SU-DHL-6 (cell line): Measurements from ENCODE around the gene WNT9A.

Experiments
- H2AFZ ChIP-seq: fragments of 200-600 bp; sonication (generic); 2 replicates; pipeline ENCODE4 v1.6.1; 2014; ENCODE audit warnings: low read depth, mild to moderate bottlenecking, moderate library complexity, mixed read lengths, antibody characterized with exemption, low read length; ENCODE audit not compliant: severe bottlenecking
- H3F3A ChIP-seq: fragments of 200-600 bp; shearing (Covaris generic); 2 replicates; pipeline ENCODE4 v1.6.0; 2016; ENCODE audit warnings: antibody characterized with exemption, mild to moderate bottlenecking; ENCODE audit not compliant: insufficient read depth
- H3K27ac ChIP-seq: fragments of 200-600 bp; sonication (generic); 2 replicates; pipeline ENCODE4 v1.5.1; 2016; ENCODE audit warnings: low read depth, mild to moderate bottlenecking, low read length, moderate library complexity, mixed read lengths
- H3K27me3 ChIP-seq: fragments of 200-600 bp; sonication (generic), shearing (Covaris generic); 2 replicates; pipeline ENCODE4 v1.6.0; 2014; ENCODE audit warnings: mild to moderate bottlenecking, low read length
- H3K36me3 ChIP-seq: fragments of 200-600 bp; sonication (generic); 2 replicates; pipeline ENCODE4 v1.6.1; 2014; ENCODE audit warnings: mild to moderate bottlenecking, low read length, mixed read lengths
- H3K4me2 ChIP-seq: fragments of 300-600, 200-600 bp; shearing (Covaris generic), sonication (generic); 2 replicates; pipeline ENCODE4 v1.6.0; 2014; ENCODE audit warnings: low read length, low read depth, mild to moderate bottlenecking; ENCODE audit not compliant: poor library complexity, severe bottlenecking
- H3K4me3 ChIP-seq: fragments of 200-600 bp; sonication (generic); 2 replicates; pipeline ENCODE4 v1.5.1; 2014; ENCODE audit warnings: antibody characterized with exemption, low read length, mild to moderate bottlenecking, mixed read lengths; ENCODE audit not compliant: insufficient read depth, poor library complexity, severe bottlenecking
- H3K79me2 ChIP-seq: fragments of 200-600 bp; sonication (generic); 2 replicates; pipeline ENCODE4 v1.6.1; 2014; ENCODE audit warnings: mild to moderate bottlenecking, low read length, moderate library complexity; ENCODE audit not compliant: insufficient read depth
- H3K9ac ChIP-seq: fragments of 200-600 bp; sonication (generic); 2 replicates; pipeline ENCODE4 v1.7.0; 2014; ENCODE audit warnings: mild to moderate bottlenecking, low read length
- H3K9me2 ChIP-seq: fragments of 200-600 bp; sonication (generic); replicated peaks from 2 replicates; pipeline ENCODE4 v1.6.1; 2014; ENCODE audit warnings: low read length; ENCODE audit not compliant: insufficient read depth
- H3K9me3 ChIP-seq: fragments of 200-600 bp; sonication (generic); 2 replicates; pipeline ENCODE4 v1.6.1; 2014; ENCODE audit warnings: low read length, mixed read lengths; ENCODE audit not compliant: insufficient read depth
- H4K20me1 ChIP-seq: fragments of 200-600 bp; sonication (generic); 2 replicates; pipeline ENCODE4 v1.6.1; 2014; ENCODE audit warnings: low read depth, mild to moderate bottlenecking, antibody characterized with exemption, low read length, moderate library complexity, mixed read lengths
- EZH2phosphoT487 ChIP-seq: fragments of 200-600 bp; sonication (generic), shearing (Covaris generic); conservative IDR thresholded peaks from 2 replicates; pipeline ENCODE4 v1.6.1; 2018; ENCODE audit warnings: mild to moderate bottlenecking, antibody characterized with exemption, low read length, moderate library complexity, mixed read lengths
- TF ChIP-seq, protein P1 (sequence below): fragments of 200-600 bp; sonication (generic); IDR thresholded peaks from one replicate; pipeline ENCODE4 v1.5.1; 2017; ENCODE audit warnings: antibody characterized with exemption, mild to moderate bottlenecking, low read length, moderate library complexity; ENCODE audit not compliant: insufficient read depth, poor library complexity, severe bottlenecking

The WNT9A gene

DNA sequence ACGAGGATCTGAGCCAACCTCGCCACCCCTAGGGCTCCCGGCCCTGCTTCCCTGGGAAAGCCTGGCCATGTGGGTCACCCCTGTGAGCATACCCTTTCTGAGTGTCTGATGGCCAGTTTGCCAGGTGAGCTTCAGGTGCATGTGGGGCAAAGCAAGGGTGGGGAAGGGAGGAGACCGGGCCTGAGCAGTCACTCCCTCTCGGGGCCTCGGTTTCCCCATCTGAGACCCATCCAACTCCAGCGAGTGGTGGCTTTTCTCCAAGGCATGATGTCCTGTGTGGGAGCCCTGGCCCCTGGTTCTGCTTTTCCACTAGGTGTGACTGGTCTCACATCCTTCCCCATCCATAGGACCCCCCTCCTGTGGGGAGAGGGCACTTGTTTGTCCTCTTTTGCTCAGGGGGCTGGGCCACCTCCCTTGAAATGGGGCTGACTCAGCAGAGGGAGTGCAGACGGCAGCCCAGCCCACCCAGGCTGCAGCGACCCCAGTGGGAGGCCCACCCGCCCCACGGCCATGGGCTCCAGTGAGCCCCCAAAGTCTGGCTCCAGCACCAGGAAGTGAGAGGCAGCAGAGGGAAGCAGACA lies 1.7 kb upstream of the WNT9A start:
- Histone ChIP-seq H3K9ac (no peak overlapping the region), H3K27ac (no peak overlapping the region), H2AFZ (no peak overlapping the region), H3F3A (no peaks in the 10 kb centered on the region), H3K27me3 (no peaks in the 10 kb centered on the region), H3K9me2 (no peaks in the 10 kb centered on the region), H3K9me3 (no peaks in the 10 kb centered on the region), H3K79me2 (no peaks in the 10 kb centered on the region), H3K4me3 (no peak overlapping the region), H4K20me1 (no peaks in the 10 kb centered on the region), H3K4me2 (no peak overlapping the region), H3K36me3 (no peaks in the 10 kb centered on the region)
- TF ChIP-seq EZH2phosphoT487, result no peak
- TF ChIP-seq, protein P1, sequence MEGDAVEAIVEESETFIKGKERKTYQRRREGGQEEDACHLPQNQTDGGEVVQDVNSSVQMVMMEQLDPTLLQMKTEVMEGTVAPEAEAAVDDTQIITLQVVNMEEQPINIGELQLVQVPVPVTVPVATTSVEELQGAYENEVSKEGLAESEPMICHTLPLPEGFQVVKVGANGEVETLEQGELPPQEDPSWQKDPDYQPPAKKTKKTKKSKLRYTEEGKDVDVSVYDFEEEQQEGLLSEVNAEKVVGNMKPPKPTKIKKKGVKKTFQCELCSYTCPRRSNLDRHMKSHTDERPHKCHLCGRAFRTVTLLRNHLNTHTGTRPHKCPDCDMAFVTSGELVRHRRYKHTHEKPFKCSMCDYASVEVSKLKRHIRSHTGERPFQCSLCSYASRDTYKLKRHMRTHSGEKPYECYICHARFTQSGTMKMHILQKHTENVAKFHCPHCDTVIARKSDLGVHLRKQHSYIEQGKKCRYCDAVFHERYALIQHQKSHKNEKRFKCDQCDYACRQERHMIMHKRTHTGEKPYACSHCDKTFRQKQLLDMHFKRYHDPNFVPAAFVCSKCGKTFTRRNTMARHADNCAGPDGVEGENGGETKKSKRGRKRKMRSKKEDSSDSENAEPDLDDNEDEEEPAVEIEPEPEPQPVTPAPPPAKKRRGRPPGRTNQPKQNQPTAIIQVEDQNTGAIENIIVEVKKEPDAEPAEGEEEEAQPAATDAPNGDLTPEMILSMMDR, result no peak

- Histone ChIP-seq H3K27ac (no peak overlapping the region), H3K4me2 (no peak overlapping the region)
Measured at GRCh38 chr1:227948493-227949260, 945 bp upstream of the WNT9A start.

DNA sequence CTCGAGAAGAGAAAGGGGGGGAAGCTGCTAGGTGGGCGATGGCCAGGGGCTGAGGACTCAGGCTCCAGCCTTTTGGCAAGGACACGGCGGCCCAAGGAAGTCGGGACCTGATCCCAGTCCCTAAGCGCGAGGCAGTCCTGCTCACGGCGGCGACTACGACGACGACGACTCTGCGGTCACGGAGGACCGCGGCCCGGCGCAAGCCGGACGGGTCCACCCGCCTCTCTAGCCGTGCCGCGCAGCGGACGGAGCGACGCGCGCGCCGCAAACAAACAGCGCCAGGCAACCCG lies 401 bp downstream of the WNT9A start:
- Histone ChIP-seq H3K27ac (no peak overlapping the region), H3K36me3 (no peaks in the 10 kb centered on the region), H3K9me3 (no peaks in the 10 kb centered on the region), H3K79me2 (no peaks in the 10 kb centered on the region), H3K27me3 (no peaks in the 10 kb centered on the region), H3K9ac (no peak overlapping the region), H3F3A (no peaks in the 10 kb centered on the region), H3K4me2 (no peak overlapping the region), H4K20me1 (no peaks in the 10 kb centered on the region), H2AFZ (no peak overlapping the region), H3K4me3 (no peak overlapping the region), H3K9me2 (no peaks in the 10 kb centered on the region)
- no peak for TF ChIP-seq EZH2phosphoT487
- TF ChIP-seq, protein P1, result no peak

More at GRCh38 chr1:227948493-227949260, 945 bp upstream of the WNT9A start:
- H3K27me3 ChIP-seq, result no peaks in the 10 kb centered on the region
- H3K9ac ChIP-seq, result no peak overlapping the region
- no peak overlapping the region for H2AFZ ChIP-seq
- no peaks in the 10 kb centered on the region for H3K9me3 ChIP-seq
- no peaks in the 10 kb centered on the region for H3F3A ChIP-seq
- no peaks in the 10 kb centered on the region for H4K20me1 ChIP-seq
- TF ChIP-seq, protein P1, result no peak
- TF ChIP-seq EZH2phosphoT487, result no peak
- H3K36me3 ChIP-seq, result no peaks in the 10 kb centered on the region
- no peaks in the 10 kb centered on the region for H3K79me2 ChIP-seq
- H3K9me2 ChIP-seq, result no peaks in the 10 kb centered on the region
- H3K4me3 ChIP-seq, result no peak overlapping the region
